ENCODE results near the gene GPRC5A. TPM values are rescaled to one million over a fixed set of nuclear protein-coding genes. Genes with fewer than 3 reads are reported as not detected.

Gene GPRC5A
- total and polyA plus RNA-seq, 2 donors (not counting 1 experiment from before 2014, with no cell fraction given) = not detected

GRCh38 chr12:12889701-12890100 is 1.7 kb upstream of the GPRC5A start:
- WGBS (ENCODE audit: insufficient coverage) = no CpG with 5 or more reads among the region's 5 CpGs
- ChIA-PET POLR2A (no interaction called here), CTCF (interaction anchor here (1.4 kb wide), 1 partner anchor 20 kb away, joined by 3 read pairs; no protein-coding TSS in a partner anchor)
- peaks cover 15% of the 10 kb centered on the region in 2 donors for H3K4me1 ChIP-seq (ENCODE audit: control insufficient read depth in 2 of 2, insufficient read depth in 2 of 2, low read length in 2 of 2)
- H2AFZ ChIP-seq (ENCODE audit: insufficient read depth, low read depth, low read length, poor library complexity, severe bottlenecking) = no peak overlapping the region
- peaks cover 0 to 5% (median 0%) of the 10 kb centered on the region in 3 donors for H3K9me3 ChIP-seq (ENCODE audit: control extremely low read depth in 1 of 3, control insufficient read depth in 2 of 3, insufficient read depth in 1 of 3, low read length in 2 of 3)
- peak overlapping the region; percentile 37 for H3K4me3 Mint-ChIP-seq
- peaks cover 0 to 44% (median 30%) of the 10 kb centered on the region in 4 experiments for H3K27me3 ChIP-seq (replicated peaks in 1 of 4; ENCODE audit: control extremely low read depth in 1 of 4, control insufficient read depth in 3 of 4, insufficient read depth in 4 of 4, low read length in 3 of 4)
- no peak overlapping the region for H3K9ac ChIP-seq (ENCODE audit: low read length)
- no peaks in the 10 kb centered on the region for H3K9me3 Mint-ChIP-seq (ENCODE audit: insufficient read depth)
- H3K27ac Mint-ChIP-seq = no peak overlapping the region
- no peaks in the 10 kb centered on the region for H3K79me2 ChIP-seq (ENCODE audit: control insufficient read depth, insufficient read depth, low read length)
- peaks cover 13% of the 10 kb centered on the region for H3K4me1 Mint-ChIP-seq
- TF ChIP-seq EZH2 (IDR thresholded peaks at IDR 0.05; ENCODE audit: borderline replicate concordance, insufficient read depth, low read depth, low read length, poor library complexity, severe bottlenecking) (no peak), CTCF (IDR thresholded peaks at IDR 0.05) (no peak)
- H3K27ac ChIP-seq (ENCODE audit: low read length in 2 of 2) = no peak overlapping the region
- H4K20me1 ChIP-seq (ENCODE audit: control insufficient read depth, insufficient read depth, low read length, poor library complexity, severe bottlenecking) = no peaks in the 10 kb centered on the region
- no peaks in the 10 kb centered on the region for H3K36me3 ChIP-seq (replicated peaks in 1 of 2; ENCODE audit: control extremely low read depth in 1 of 2, control insufficient read depth in 1 of 2, extremely low read depth in 1 of 2, insufficient read depth in 2 of 2, low read length in 1 of 2)
- intact Hi-C loops (cut with micrococcal nuclease) = loop anchor here (5.0 kb wide), 1 partner anchor 102 kb away; the partner anchor contains the start of gene APOLD1
- ATAC-seq (ENCODE audit: low read depth) (no peak), DNase-seq (no peak)
- H3K27me3 Mint-ChIP-seq = peaks cover 55% of the 10 kb centered on the region
- H3K4me3 ChIP-seq (ENCODE audit: control extremely low read depth in 1 of 5, extremely low read depth in 1 of 5, insufficient read depth in 1 of 5, low read depth in 2 of 5, low read length in 4 of 5) = no peak overlapping the region
- H3K4me2 ChIP-seq (replicated peaks; ENCODE audit: low read depth, low read length, poor library complexity, severe bottlenecking) = no peak overlapping the region

DNA sequence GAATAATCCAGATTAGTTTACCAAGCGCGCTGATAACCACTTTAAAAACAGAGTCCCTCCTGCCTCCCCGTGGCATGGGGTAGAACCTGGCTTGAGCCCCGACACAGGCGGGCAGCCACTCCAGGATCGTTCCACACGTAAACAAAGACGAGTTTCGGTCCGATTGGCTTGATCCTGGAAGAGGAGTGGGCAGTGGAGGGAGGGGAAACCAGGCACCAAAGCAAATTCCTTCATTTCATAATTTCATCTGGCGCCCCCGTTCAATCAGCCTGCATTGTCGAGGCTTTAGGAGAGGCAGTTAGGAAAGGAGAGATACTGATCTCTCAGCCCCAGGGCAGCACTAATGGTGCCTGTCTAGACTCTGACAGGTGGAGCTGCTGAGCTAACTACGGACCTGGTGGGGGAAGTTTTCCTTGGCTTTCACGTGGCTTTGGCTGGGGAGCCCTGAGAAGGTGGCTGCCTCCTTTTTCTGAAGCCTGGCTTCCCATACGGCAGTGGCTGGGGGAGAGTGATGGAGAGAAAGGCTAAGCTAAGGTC is 751 bp upstream of the GPRC5A start:
- peaks cover 61% of the 10 kb centered on the region for H3K27me3 Mint-ChIP-seq
- WGBS (ENCODE audit: insufficient coverage) = 18% methylated on average over 9 of the region's 16 CpGs
- no peaks in the 10 kb centered on the region for H3K9me3 Mint-ChIP-seq (ENCODE audit: insufficient read depth)
- Histone ChIP-seq H3K4me2 (replicated peaks; ENCODE audit: low read depth, low read length, poor library complexity, severe bottlenecking) (peak overlapping the region; percentile 81), H3K4me1 (ENCODE audit: control insufficient read depth in 2 of 2, insufficient read depth in 2 of 2, low read length in 2 of 2) (peaks cover 15% of the 10 kb centered on the region in 2 donors), H3K36me3 (replicated peaks in 1 of 2; ENCODE audit: control extremely low read depth in 1 of 2, control insufficient read depth in 1 of 2, extremely low read depth in 1 of 2, insufficient read depth in 2 of 2, low read length in 1 of 2) (no peaks in the 10 kb centered on the region), H3K9me3 (ENCODE audit: control extremely low read depth in 1 of 3, control insufficient read depth in 2 of 3, insufficient read depth in 1 of 3, low read length in 2 of 3) (peaks cover 0 to 5% (median 0%) of the 10 kb centered on the region in 3 donors), H3K4me3 (ENCODE audit: control extremely low read depth in 1 of 5, extremely low read depth in 1 of 5, insufficient read depth in 1 of 5, low read depth in 2 of 5, low read length in 4 of 5) (peak overlapping the region in 4 of 5 experiments; percentile 17 to 50 (median 44)), H2AFZ (ENCODE audit: insufficient read depth, low read depth, low read length, poor library complexity, severe bottlenecking) (peak overlapping the region; percentile 67), H3K27me3 (replicated peaks in 1 of 4; ENCODE audit: control extremely low read depth in 1 of 4, control insufficient read depth in 3 of 4, insufficient read depth in 4 of 4, low read length in 3 of 4) (peaks cover 0 to 44% (median 30%) of the 10 kb centered on the region in 4 experiments), H3K79me2 (ENCODE audit: control insufficient read depth, insufficient read depth, low read length) (no peaks in the 10 kb centered on the region), H3K9ac (ENCODE audit: low read length) (peak overlapping the region; percentile 60), H3K27ac (ENCODE audit: low read length in 2 of 2) (no peak overlapping the region), H4K20me1 (ENCODE audit: control insufficient read depth, insufficient read depth, low read length, poor library complexity, severe bottlenecking) (no peaks in the 10 kb centered on the region)
- no peak overlapping the region for H3K27ac Mint-ChIP-seq
- CTCF ChIA-PET = interaction anchor here (0.8 to 1.4 kb wide), 2 partner anchors 21 to 104 kb away, joined by 3 read pairs; no protein-coding TSS in a partner anchor
- POLR2A ChIA-PET = no interaction called here
- intact Hi-C loops (cut with micrococcal nuclease) = loop anchor here (5.0 kb wide), 1 partner anchor 103 kb away; the partner anchor contains the start of gene APOLD1
- ATAC-seq (ENCODE audit: low read depth) = peak; percentile 21
- no peak for TF ChIP-seq CTCF (IDR thresholded peaks at IDR 0.05)
- TF ChIP-seq EZH2 (IDR thresholded peaks at IDR 0.05; ENCODE audit: borderline replicate concordance, insufficient read depth, low read depth, low read length, poor library complexity, severe bottlenecking) = no peak
- H3K4me1 Mint-ChIP-seq = peaks cover 13% of the 10 kb centered on the region
- H3K4me3 Mint-ChIP-seq = peak overlapping the region; percentile 87
- DNase-seq = peak; percentile 51
